Stimulated activated CD8-positive, alpha-beta memory T cell treated with anti-CD3 and anti-CD28 coated beads, Interleukin-15, amount 100 ng/mL, for 1 hour (primary cell): ENCODE measurements around the gene TACC2.
"Not testable (repeated sequence)": the region's sequence is repeated elsewhere in the genome, so short reads cannot be mapped to it uniquely, and the experiment has no call there.

Source experiments
- DNase-seq: peaks from one replicate; pipeline ENCODE4 v3.0.0-alpha.2; 2020; ENCODE audit warnings: low read depth

The TACC2 gene

DNA sequence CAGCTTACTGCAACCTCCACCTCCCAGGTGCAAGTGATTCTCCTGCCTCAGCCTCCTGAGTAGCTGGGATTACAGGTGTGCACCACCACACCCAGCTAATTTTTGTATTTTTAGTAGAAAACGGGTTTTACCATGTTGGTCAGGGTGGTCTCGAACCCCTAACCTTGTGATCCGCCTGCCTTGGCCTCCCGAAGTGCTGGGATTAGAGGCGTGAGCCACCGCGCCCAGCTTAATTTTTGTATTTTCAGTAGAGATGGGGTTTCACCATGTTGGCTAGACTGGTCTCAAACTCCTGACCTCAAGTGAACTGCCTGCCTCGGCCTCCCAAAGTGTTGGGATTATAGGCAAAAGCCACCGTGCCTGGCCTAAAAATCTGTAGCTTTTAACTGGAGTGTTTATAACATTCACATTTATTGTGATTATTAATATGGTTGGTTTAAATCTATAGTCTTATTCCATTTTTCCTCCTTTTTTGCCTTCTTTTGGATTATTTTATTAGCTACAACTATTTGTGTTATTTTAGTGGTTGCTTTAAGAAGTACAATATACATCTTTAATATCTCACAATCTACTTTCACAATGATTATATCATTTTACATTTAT, 77.5 kb downstream of the TACC2 start:
- not testable (repeated sequence) for DNase-seq

DNA sequence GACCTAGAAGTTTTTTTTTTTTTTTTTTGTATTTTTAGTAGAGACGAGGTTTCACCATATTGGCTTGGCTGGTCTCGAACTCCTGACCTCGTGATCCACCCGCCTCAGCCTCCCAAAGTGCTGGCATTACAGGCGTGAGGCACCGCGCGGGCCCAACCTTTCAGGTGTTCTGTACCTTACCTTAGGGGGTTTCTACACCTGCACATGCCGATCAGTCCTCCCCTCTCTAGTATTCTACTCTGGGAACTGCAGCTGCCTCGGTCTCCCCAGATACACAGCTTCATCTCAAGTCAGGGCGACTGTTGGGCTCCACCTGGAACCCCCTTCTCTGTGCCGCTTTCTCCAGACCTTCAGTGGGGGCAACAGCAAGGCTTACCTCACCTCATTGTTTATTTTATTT, 79.9 kb downstream of the TACC2 start:
- no peak for DNase-seq

DNA sequence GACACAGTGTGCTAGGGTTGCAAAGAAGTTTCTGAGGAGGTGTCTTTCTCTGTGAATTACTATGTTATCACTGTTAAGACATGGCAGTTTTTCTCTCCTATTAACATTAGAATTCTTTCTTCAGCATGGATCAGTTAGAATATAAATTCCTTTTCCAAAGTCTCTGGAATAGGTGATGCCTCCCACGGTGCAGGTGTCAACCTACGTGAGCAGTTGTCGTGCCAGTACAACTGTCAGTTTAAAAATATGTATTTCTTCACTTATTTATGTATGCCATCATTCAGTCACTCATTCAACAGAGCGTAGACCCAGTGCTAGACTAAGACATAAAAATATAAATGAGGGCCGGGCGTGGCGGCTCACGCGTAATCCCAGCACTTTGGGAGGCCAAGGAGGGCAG, 83.5 kb downstream of the TACC2 start:
- DNase-seq, result no peak

DNA sequence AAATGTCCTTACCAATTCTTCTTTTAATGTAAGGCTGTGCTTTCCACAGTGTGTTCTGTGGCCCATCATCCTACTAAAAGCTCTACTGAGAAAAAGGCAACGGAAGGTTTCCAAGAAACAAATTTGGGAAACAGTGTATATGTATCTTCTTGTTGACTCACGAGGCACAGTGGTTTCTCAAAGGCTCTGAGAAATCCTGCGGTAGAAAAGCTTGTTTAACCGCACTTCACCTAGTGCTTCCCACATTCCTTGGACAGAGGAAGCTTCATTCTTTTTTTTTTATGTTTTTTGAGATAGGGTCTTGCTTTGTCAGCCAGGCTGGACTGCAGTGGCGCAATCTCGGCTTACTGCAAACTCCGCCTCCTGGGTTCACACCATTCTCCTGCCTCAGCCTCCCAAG, 84.5 kb downstream of the TACC2 start:
- DNase-seq, result no peak

DNA sequence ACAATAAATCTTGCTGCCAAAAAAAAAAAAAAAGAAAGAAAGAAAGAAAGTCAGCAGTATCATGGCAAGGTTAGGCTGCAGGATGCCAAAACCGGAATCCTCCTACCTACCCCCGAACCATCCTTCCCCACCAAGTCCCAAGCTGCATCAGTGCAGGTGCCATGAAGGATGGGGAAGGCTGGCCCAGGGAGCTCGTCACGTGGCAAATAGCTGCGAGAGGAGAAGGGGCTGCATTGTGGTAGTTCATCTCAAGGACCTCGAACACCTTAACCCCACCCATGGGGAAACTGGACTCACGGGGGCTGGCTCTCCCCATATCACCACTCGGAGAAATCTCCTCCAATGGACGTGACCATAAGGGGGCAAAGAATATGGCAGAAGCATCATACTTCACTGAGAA, 86.2 kb downstream of the TACC2 start:
- DNase-seq, result no peak

DNA sequence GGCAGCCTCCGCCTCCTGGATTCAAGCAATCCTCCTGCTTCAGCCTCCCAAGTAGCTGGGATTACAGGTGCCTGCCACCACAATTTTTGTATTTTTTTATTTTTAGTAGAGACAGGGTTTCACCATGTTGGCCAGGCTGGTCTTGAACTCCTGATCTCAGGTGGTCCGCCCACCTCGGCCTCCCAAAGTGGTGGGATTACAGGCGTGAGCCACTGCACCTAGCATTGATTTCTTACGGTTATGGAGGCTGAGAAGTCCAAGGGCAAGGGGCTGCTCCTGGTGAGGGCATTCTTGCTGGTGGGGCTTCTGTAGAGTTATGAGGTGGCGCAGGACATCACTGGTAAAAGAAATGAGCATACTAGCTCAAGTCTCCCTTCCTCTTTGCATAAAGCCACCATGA, 86.9 kb downstream of the TACC2 start:
- DNase-seq, result not testable (repeated sequence)

DNA sequence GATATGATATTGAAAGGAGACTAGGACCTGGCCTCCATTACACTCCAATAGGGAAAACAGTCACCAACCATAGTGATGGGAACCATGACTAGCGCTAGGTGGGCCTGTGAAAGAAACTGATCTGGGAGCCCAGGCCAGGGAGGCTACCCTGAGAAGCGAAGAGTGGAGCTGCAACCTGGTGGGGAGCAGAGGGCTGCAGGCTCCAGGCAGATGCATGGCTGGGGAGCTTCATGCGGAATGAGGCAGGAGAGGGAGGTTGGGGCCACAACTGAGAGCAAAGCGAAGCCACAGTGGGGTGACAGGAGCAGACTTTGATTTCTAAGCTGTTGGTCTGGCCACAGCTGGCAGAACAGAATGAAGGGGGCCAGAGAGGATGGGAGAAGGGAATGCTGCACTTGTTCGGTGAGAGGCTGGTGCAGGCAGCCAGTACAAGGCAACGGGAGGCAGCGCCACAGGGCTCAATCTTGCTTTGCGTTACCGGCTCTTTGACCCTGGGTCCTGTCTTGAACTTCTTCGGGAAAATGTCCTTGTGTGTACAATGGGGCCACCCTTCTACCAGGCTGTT, 88.4 kb downstream of the TACC2 start:
- no peak for DNase-seq

DNA sequence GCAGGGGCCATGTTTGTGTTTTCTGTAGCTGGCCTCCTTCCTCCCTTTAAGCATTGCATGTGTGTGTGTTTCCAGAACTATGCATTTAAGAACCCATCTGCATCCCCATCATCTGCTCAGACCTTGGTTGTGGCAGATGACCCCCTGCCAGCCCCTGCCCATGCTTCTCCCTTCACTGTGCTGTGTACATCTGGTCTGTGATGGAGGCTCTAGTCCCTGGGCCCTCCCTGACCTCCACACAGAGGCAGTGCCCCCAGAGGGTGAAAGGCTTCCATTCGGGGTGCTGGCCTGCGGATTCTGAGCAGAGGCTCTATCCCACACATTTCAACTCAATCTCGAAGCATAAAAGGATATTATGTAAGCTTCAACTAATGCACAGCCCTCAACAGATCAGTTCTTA, 89.4 kb downstream of the TACC2 start:
- no peak for DNase-seq

DNA sequence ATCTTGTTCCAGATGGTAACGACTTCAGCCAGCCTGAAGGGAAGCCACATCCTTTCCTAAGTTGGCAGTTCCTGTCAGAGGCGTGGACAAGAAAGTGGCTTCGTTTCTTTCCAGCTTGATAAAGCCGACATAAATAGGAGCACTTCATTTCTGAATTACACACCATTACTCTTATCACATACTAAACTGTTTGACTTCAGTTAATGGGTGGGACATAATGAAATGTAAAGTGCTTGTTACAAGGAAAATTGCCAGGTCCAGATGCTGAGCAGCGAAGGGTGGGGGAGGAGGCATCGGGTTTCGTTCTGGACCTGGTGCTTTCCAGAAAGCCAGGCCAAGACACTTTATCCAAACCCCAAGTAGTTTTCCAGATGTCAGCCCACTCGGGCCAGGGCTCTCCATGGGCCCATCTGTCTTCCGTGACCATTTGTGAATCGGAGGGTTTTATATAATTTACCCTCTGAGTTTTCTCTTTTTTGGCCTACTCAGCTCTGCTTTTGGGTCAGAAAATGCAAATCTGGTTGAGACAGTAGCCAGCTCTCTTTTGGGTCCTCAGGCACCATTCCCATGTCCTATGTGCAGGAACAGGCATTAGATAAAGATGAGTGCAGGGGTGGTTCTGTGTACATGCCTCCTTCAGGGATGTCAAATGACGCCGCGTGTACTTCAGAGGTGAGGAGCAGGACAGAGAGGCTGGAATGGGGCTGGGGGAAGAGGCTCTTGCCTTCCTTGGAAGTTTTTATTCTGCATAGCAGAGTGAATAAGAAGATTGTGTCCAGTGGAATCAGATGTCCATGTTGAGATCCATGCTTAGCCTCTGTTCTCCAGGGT, 90.2 kb downstream of the TACC2 start:
- no peak for DNase-seq

DNA sequence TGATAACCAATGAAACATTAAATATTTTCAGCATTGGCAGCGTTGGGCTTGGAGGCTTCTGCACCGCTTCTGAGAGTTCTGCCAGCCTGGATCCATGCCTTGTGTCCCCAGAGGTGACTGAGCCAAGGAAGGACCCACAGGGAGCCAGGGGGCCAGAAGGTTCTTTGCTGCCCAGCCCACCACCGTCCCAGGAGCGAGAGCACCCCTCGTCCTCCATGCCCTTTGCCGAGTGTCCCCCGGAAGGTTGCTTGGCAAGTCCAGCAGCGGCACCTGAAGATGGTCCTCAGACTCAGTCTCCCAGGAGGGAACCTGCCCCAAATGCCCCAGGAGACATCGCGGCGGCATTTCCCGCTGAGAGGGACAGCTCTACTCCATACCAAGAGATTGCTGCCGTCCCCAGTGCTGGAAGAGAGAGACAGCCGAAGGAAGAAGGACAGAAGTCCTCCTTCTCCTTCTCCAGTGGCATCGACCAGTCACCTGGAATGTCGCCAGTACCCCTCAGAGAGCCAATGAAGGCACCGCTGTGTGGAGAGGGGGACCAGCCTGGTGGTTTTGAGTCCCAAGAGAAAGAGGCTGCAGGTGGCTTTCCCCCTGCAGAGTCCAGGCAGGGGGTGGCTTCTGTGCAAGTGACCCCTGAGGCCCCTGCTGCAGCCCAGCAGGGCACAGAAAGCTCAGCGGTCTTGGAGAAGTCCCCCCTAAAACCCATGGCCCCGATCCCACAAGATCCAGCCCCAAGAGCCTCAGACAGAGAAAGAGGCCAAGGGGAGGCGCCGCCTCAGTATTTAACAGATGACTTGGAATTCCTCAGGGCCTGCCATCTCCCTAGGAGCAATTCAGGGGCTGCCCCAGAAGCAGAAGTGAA, 93.9 kb downstream of the TACC2 start:
- no peak for DNase-seq

DNA sequence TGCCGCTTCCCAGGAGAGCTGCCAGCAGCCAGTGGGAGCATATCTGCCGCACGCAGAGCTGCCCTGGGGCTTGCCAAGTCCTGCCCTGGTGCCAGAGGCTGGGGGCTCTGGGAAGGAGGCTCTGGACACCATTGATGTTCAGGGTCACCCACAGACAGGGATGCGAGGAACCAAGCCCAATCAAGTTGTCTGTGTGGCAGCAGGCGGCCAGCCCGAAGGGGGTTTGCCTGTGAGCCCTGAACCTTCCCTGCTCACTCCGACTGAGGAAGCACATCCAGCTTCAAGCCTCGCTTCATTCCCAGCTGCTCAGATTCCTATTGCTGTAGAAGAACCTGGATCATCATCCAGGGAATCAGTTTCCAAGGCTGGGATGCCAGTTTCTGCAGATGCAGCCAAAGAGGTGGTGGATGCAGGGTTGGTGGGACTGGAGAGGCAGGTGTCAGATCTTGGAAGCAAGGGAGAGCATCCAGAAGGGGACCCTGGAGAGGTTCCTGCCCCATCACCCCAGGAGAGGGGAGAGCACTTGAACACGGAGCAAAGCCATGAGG, 94.6 kb downstream of the TACC2 start:
- DNase-seq, result no peak

DNA sequence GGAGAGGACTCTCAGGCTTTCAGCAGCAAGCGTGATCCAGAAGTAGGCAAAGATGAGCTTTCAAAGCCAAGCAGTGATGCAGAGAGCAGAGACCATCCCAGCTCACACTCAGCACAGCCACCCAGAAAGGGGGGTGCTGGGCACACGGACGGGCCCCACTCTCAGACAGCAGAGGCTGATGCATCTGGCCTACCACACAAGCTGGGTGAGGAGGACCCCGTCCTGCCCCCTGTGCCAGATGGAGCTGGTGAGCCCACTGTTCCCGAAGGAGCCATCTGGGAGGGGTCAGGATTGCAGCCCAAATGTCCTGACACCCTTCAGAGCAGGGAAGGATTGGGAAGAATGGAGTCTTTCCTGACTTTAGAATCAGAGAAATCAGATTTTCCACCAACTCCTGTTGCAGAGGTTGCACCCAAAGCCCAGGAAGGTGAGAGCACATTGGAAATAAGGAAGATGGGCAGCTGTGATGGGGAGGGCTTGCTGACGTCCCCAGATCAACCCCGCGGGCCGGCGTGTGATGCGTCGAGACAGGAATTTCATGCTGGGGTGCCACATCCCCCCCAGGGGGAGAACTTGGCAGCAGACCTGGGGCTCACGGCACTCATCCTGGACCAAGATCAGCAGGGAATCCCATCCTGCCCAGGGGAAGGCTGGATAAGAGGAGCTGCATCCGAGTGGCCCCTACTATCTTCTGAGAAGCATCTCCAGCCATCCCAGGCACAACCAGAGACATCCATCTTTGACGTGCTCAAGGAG, 95.5 kb downstream of the TACC2 start:
- no peak for DNase-seq

DNA sequence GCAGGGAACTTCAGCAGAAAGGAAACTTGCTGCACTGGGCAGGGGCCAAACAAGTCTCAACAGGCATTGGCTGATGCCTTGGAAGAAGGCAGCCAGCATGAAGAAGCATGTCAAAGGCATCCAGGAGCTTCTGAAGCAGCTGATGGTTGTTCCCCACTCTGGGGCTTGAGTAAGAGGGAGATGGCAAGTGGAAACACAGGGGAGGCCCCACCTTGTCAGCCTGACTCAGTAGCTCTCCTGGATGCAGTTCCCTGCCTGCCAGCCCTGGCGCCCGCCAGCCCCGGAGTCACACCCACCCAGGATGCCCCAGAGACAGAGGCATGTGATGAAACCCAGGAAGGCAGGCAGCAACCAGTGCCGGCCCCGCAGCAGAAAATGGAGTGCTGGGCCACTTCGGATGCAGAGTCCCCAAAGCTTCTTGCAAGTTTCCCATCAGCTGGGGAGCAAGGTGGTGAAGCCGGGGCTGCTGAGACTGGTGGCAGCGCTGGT, 96.5 kb downstream of the TACC2 start:
- DNase-seq, result no peak

DNA sequence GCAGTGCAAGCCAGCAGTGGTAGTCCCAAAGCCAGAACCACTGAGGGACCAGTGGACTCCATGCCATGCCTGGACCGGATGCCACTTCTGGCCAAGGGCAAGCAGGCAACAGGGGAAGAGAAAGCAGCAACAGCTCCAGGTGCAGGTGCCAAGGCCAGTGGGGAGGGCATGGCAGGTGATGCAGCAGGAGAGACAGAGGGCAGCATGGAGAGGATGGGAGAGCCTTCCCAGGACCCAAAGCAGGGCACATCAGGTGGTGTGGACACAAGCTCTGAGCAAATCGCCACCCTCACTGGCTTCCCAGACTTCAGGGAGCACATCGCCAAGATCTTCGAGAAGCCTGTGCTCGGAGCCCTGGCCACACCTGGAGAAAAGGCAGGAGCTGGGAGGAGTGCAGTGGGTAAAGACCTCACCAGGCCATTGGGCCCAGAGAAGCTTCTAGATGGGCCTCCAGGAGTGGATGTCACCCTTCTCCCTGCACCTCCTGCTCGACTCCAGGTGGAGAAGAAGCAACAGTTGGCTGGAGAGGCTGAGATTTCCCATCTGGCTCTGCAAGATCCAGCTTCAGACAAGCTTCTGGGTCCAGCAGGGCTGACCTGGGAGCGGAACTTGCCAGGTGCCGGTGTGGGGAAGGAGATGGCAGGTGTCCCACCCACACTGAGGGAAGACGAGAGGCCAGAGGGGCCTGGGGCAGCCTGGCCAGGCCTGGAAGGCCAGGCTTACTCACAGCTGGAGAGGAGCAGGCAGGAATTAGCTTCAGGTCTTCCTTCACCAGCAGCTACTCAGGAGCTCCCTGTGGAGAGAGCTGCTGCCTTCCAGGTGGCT, 97.7 kb downstream of the TACC2 start:
- DNase-seq, result no peak

DNA sequence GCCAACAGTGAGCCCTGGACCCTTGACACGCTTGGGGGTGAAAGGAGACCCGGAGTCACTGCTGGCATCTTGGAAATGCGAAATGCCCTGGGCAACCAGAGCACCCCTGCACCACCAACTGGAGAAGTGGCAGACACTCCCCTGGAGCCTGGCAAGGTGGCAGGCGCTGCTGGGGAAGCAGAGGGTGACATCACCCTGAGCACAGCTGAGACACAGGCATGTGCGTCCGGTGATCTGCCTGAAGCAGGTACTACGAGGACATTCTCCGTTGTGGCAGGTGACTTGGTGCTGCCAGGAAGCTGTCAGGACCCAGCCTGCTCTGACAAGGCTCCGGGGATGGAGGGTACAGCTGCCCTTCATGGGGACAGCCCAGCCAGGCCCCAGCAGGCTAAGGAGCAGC, 98.5 kb downstream of the TACC2 start:
- DNase-seq, result no peak

DNA sequence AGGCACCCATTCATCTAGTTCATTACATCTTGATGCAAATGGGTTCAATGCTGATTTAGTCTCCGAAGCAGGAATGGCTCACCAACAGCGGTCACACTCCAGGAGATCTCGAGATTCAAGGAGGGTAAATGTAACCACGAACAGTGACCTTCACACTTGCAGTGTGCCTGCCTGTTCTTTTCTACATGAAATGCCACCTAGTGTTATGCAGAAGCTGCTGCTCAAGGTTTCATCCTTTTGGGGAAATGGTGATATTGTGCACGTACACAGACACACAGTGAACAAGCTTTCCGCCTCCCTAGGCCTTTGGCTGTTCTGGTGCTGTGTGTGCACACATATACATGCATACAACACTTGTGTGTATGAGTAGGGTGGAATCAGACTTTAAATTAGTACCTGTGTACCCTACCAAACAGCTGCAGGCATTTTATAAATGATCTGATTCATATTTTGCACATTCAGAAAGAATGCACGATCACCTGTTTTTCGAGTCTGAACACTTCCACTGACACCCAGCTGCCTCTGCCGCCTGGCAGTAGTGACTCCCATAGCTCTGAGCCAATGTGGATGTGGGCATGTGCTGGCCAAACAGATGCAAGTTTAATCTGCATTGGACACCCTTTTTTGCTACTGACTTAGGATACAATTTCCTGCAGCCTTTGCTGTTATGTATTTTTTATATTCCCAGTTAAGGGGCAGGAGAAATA, 100.5 kb downstream of the TACC2 start:
- no peak for DNase-seq

DNA sequence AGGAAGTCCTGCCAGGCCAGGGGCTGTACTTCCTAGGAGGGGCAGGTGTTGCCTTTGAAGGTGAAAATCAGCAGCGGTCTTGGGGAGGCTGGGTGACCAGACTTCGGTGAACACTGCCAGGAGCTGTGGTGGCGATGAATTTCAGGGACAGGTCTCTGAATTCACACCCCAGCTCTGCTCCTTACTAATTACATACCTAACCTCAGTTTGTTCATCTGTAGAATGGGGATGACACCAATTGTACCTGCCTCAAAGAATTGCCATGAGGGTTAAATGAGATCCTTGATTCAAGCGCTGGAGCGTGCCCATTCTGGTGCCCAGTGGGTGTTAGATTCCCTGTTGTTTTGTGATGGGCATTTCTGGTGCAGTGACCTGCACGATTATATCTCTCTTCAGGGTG, 102.8 kb downstream of the TACC2 start:
- DNase-seq, result no peak

DNA sequence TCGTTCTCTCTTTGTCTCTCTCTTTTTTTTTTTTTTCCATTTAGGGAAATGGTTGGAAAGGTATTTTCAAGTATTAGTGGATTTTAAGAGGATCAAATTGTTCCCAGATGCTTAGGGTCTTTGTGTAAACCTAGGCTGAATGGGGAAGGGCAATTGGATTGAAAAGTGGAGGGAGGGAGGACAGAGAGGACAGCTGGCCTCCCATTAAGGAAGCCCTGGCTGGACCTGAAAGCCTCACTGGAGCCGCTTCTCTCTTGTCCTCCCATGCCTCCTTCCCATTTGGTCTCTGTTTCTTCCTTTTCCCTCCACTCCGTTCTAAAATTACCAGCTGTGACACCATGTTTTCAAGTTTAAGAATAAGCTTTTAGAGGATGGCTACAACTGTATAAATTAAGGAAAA, 104.1 kb downstream of the TACC2 start:
- no peak for DNase-seq

DNA sequence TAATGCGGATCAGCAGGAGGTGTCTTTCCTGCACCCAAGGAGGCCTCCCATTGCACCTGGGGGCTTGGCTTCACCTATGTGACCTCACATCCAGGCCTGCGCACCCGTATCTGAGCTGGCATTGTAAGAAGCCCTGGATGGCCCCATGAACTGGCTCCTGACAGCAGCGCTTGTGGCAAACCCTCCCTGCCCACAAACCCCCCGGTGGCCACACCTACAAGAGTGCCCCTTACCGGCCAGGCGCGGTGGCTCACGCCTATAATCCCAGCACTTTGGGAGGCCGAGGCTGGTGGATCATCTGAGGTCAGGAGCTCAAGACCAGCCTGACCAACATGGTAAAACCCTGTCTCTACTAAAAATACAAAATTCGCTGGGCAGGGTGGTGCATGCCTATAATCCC, 107.2 kb downstream of the TACC2 start:
- DNase-seq, result not testable (repeated sequence)

DNA sequence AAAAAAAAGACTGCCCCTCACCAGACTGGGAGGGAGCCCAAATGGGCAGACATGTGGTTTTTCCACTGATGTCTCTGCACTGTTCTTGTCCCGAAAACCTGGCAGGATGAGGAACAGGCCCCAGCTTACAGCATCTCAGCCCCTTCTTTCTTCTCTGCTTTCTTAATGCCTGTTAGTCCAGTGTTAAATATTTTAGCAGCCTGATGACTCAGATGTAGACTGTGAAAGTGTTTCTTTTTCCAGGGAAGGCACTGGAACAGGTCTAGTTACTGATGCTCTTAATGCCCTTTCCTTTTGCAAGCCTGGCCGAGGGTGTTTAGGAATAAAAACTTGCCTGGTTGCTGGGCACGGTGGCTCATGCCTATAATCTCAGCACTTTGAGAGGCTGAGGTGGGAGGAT, 107.7 kb downstream of the TACC2 start:
- DNase-seq, result no peak
